ENCODE results near the gene OSBPL1A. TPM values are rescaled to one million over a fixed set of nuclear protein-coding genes. Genes with fewer than 3 reads are reported as not detected.
A peak's percentile ranks its signal among the peaks of the same experiment; 100 is the strongest.

OSBPL1A gene
- total and polyA plus RNA-seq, 2 experiments from 2014 or later, result 14.9 to 24.1 TPM

DNA sequence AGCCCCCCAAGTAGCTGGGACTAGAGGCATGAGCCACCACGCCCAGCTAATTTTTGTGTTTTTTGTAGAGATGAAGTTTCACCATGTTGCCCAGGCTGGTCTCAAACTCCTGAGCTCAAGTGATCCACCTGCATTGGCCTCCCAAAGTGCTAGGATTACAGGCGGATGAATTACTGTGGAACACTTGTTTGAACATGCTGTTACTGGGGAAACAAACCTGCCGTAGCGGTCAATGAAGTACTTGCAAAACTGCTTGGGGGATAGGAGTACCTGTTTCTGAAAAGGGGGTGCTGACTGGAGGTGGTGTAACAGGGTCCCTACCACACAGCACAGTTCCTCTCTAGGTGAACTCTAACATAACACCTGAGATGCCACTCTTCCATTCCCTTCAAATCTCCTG is 22.9 kb upstream of the OSBPL1A start:
- peaks cover 1% of the 10 kb centered on the region; the same call in 1 of the 2 replicates for H3K9me2 ChIP-seq (ENCODE audit: insufficient read depth)
- H3K36me3 ChIP-seq (ENCODE audit: low read depth), result no peaks in the 10 kb centered on the region
- H3F3A ChIP-seq (ENCODE audit: insufficient read depth), result no peaks in the 10 kb centered on the region
- no peak for TF ChIP-seq EZH2phosphoT487 (IDR thresholded peaks at IDR 0.05; ENCODE audit: insufficient read depth, low read depth)
- TF ChIP-seq EZH2 (IDR thresholded peaks at IDR 0.05; ENCODE audit: insufficient read depth, poor library complexity, severe bottlenecking), result no peak
- no peaks in the 10 kb centered on the region for H3K79me2 ChIP-seq (ENCODE audit: insufficient read depth)
- no peak overlapping the region for H3K4me2 ChIP-seq (ENCODE audit: unreplicated experiment)
- no peak overlapping the region for H3K27ac ChIP-seq
- H3K9me3 ChIP-seq (ENCODE audit: low read depth), result no peaks in the 10 kb centered on the region
- 62 to 78% methylated on average over 4 of the region's 4 CpGs for WGBS, 2 experiments (ENCODE audit: low coverage in 1 of 2, low lambda C conversion rate in 2 of 2, missing lambda C conversion rate in 2 of 2)
- H2AFZ ChIP-seq, result no peak overlapping the region
- H3K4me1 ChIP-seq (ENCODE audit: insufficient read depth), result no peaks in the 10 kb centered on the region
- no peaks in the 10 kb centered on the region for H4K20me1 ChIP-seq (ENCODE audit: insufficient read depth)
- H3K4me3 ChIP-seq, result no peak overlapping the region
- H3K27me3 ChIP-seq (replicated peaks; ENCODE audit: insufficient read depth), result no peaks in the 10 kb centered on the region
- in situ Hi-C loops (cut with MboI), result no loop called here
- DNase-seq, result no peak
- no peak overlapping the region for H3K9ac ChIP-seq

DNA sequence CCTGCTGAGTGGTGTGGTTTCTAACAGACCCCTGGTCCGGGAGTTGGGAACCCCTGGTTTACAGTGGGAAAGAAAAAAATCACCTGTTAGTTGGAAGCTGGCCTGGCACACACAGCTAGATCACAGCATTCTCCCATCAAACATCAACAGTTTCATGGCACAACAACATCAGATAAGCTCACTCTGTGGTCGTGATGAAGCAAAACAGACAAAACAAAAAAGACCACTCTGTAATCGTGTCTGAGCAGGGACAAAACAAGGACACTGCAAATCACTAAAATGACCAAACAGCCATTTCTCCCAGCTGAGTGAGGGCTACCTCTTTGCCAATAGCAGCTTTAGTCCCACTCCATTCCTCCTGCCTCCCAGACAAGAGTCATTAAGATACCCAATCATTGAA is 19.9 kb upstream of the OSBPL1A start:
- Histone ChIP-seq H3K9me2 (ENCODE audit: insufficient read depth) (no peaks in the 10 kb centered on the region), H3K4me1 (ENCODE audit: insufficient read depth) (no peaks in the 10 kb centered on the region), H3K79me2 (ENCODE audit: insufficient read depth) (no peaks in the 10 kb centered on the region), H3F3A (ENCODE audit: insufficient read depth) (no peaks in the 10 kb centered on the region), H3K36me3 (ENCODE audit: low read depth) (no peaks in the 10 kb centered on the region), H4K20me1 (ENCODE audit: insufficient read depth) (no peaks in the 10 kb centered on the region), H3K9ac (no peak overlapping the region), H3K27me3 (replicated peaks; ENCODE audit: insufficient read depth) (no peaks in the 10 kb centered on the region), H3K4me3 (no peak overlapping the region), H3K27ac (no peak overlapping the region), H3K4me2 (ENCODE audit: unreplicated experiment) (no peak overlapping the region), H2AFZ (no peak overlapping the region), H3K9me3 (ENCODE audit: low read depth) (no peaks in the 10 kb centered on the region)
- TF ChIP-seq EZH2 (IDR thresholded peaks at IDR 0.05; ENCODE audit: insufficient read depth, poor library complexity, severe bottlenecking) (no peak), EZH2phosphoT487 (IDR thresholded peaks at IDR 0.05; ENCODE audit: insufficient read depth, low read depth) (no peak)
- in situ Hi-C loops (cut with MboI), result no loop called here
- 9 to 14% methylated on average over 3 of the region's 3 CpGs for WGBS, 2 experiments (ENCODE audit: low coverage in 1 of 2, low lambda C conversion rate in 2 of 2, missing lambda C conversion rate in 2 of 2)
- no peak for DNase-seq

DNA sequence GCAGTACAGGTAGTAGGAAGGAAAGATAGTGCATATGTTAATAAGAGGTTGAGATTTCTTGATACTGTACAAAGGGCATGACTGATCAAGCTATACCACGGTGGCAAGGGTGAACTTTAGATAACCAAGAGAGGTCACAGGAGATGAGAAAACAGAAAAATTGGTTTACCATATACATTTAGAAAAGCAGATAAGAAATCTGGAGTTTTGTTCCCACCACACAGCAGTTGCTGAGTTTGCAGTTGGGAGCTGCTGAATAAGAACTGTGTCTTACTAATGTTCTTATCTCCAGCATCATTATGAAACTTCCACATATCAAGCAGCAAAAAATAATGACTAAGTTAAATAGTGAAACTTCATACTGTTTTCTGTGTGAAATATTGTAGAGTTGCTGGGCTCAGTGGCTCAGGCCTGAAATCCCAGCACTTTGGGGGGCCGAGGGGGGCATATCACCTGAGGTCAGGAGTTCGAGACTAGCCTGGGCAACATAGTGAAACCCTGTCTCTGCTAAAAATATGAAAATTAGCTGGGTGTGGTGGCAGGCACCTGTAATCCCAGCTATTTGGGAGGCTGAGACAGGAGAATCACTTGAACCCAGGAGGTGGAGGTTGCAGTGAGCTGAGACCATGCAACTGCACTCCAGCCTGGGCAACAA is 16.9 kb upstream of the OSBPL1A start:
- Histone ChIP-seq H3K4me2 (ENCODE audit: unreplicated experiment) (no peak overlapping the region), H3K27ac (no peak overlapping the region), H3K4me3 (no peak overlapping the region), H3F3A (ENCODE audit: insufficient read depth) (no peaks in the 10 kb centered on the region), H3K9me3 (ENCODE audit: low read depth) (no peaks in the 10 kb centered on the region), H3K9me2 (ENCODE audit: insufficient read depth) (no peaks in the 10 kb centered on the region), H2AFZ (no peak overlapping the region), H3K9ac (no peak overlapping the region), H3K27me3 (replicated peaks; ENCODE audit: insufficient read depth) (0 out of 2 replicates have a peak, but pooled peaks cover 6% of the 10 kb centered on the region), H3K36me3 (ENCODE audit: low read depth) (no peaks in the 10 kb centered on the region), H4K20me1 (ENCODE audit: insufficient read depth) (no peaks in the 10 kb centered on the region), H3K4me1 (ENCODE audit: insufficient read depth) (no peaks in the 10 kb centered on the region), H3K79me2 (ENCODE audit: insufficient read depth) (no peaks in the 10 kb centered on the region)
- TF ChIP-seq EZH2 (IDR thresholded peaks at IDR 0.05; ENCODE audit: insufficient read depth, poor library complexity, severe bottlenecking) (no peak), EZH2phosphoT487 (IDR thresholded peaks at IDR 0.05; ENCODE audit: insufficient read depth, low read depth) (no peak)
- in situ Hi-C loops (cut with MboI), result no loop called here
- WGBS, 2 experiments (ENCODE audit: low coverage in 1 of 2, low lambda C conversion rate in 2 of 2, missing lambda C conversion rate in 2 of 2), result 62 to 66% methylated on average over 3 of the region's 3 CpGs
- DNase-seq, result no peak

DNA sequence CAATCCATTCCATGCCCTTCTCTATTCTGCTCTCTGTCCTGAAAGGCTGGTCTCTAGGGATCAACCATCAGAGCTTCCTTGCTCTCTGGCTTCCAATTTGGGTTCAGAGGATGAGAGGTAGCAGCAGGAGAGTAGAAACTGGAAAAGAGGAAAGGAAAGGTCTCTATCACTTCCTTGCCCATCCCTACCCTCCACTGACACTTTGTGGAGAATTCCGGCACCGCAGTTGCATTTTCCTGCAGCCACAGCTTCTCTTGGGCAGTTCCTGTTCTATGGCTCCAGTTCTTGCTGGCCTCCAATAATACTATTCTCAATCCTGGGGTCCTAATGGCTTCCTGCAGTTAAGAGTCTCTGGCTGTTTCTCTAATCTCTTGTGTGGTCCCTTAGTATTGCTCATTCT is 15.5 kb upstream of the OSBPL1A start:
- Histone ChIP-seq H3K79me2 (ENCODE audit: insufficient read depth) (no peaks in the 10 kb centered on the region), H3K9me3 (ENCODE audit: low read depth) (no peaks in the 10 kb centered on the region), H3K27ac (no peak overlapping the region), H3K9me2 (ENCODE audit: insufficient read depth) (no peaks in the 10 kb centered on the region), H3K36me3 (ENCODE audit: low read depth) (no peaks in the 10 kb centered on the region), H2AFZ (no peak overlapping the region; the same call in 1 of the 2 replicates), H3F3A (ENCODE audit: insufficient read depth) (no peaks in the 10 kb centered on the region), H3K4me3 (no peak overlapping the region), H3K4me1 (ENCODE audit: insufficient read depth) (no peaks in the 10 kb centered on the region), H3K9ac (no peak overlapping the region), H4K20me1 (ENCODE audit: insufficient read depth) (no peaks in the 10 kb centered on the region), H3K4me2 (ENCODE audit: unreplicated experiment) (no peak overlapping the region), H3K27me3 (replicated peaks; ENCODE audit: insufficient read depth) (0 out of 2 replicates have a peak, but pooled peaks cover 6% of the 10 kb centered on the region)
- WGBS, 2 experiments (ENCODE audit: low coverage in 1 of 2, low lambda C conversion rate in 2 of 2, missing lambda C conversion rate in 2 of 2), result 13 to 47% methylated on average over 2 of the region's 2 CpGs
- peak; percentile 38 for DNase-seq
- TF ChIP-seq EZH2phosphoT487 (IDR thresholded peaks at IDR 0.05; ENCODE audit: insufficient read depth, low read depth) (no peak), EZH2 (IDR thresholded peaks at IDR 0.05; ENCODE audit: insufficient read depth, poor library complexity, severe bottlenecking) (no peak)
- in situ Hi-C loops (cut with MboI), result no loop called here

Data from GM23248 (cell line).